HG02588 (cell line): ENCODE results near the gene FAM47B.

Experiments used
- ATAC-seq: cut with Tn5 transposase; IDR thresholded peaks from one replicate; pipeline ENCODE4 v1.9.1; 2021; ENCODE audit warnings: mild to moderate bottlenecking, moderate library complexity; ENCODE audit not compliant: unreplicated experiment

FAM47B gene

GRCh38 chrX:34942496-34942895 is at the start of gene FAM47B:
FAM47B (plus strand) TSS chrX:34942796; CDS start chrX:34942832, 36 bp downstream.
- ATAC-seq, result no peak

- no peak for ATAC-seq
Observed at GRCh38 chrX:34893741-34894140, 48.9 kb upstream of the FAM47B start.

- ATAC-seq, result no peak
Observed at GRCh38 chrX:34900691-34901090, 41.9 kb upstream of the FAM47B start.

GRCh38 chrX:34901761-34902160 is 40.8 kb upstream of the FAM47B start:
- ATAC-seq, result no peak

GRCh38 chrX:34903316-34903715 is 39.3 kb upstream of the FAM47B start:
- no peak for ATAC-seq

GRCh38 chrX:34909151-34909550 is 33.4 kb upstream of the FAM47B start:
- ATAC-seq, result no peak

GRCh38 chrX:34915463-34916225 is 27.0 kb upstream of the FAM47B start:
- no peak for ATAC-seq

GRCh38 chrX:34917146-34917545 is 25.4 kb upstream of the FAM47B start:
- ATAC-seq, result no peak

- ATAC-seq, result no peak
Observed at GRCh38 chrX:34918091-34918736, 24.4 kb upstream of the FAM47B start.

- ATAC-seq, result no peak
Observed at GRCh38 chrX:34918856-34919255, 23.7 kb upstream of the FAM47B start.

GRCh38 chrX:34927866-34928265 is 14.7 kb upstream of the FAM47B start:
- no peak for ATAC-seq

- no peak for ATAC-seq
Observed at GRCh38 chrX:34943235-34943634, 639 bp downstream of the FAM47B start.

- no peak for ATAC-seq
Observed at GRCh38 chrX:34956916-34957315, 14.3 kb downstream of the FAM47B start.

GRCh38 chrX:34961662-34962061 is 19.1 kb downstream of the FAM47B start:
- no peak for ATAC-seq

- no peak for ATAC-seq
Observed at GRCh38 chrX:34972206-34972605, 29.6 kb downstream of the FAM47B start.

- no peak for ATAC-seq
Observed at GRCh38 chrX:34978171-34978570, 35.6 kb downstream of the FAM47B start.

GRCh38 chrX:34987646-34988045 is 45.0 kb downstream of the FAM47B start:
- ATAC-seq, result no peak
